ENCODE data around the gene NCKIPSD.
"Not testable (repeated sequence)": the region's sequence is repeated elsewhere in the genome, so short reads cannot be mapped to it uniquely, and the experiment has no call there.

DNA sequence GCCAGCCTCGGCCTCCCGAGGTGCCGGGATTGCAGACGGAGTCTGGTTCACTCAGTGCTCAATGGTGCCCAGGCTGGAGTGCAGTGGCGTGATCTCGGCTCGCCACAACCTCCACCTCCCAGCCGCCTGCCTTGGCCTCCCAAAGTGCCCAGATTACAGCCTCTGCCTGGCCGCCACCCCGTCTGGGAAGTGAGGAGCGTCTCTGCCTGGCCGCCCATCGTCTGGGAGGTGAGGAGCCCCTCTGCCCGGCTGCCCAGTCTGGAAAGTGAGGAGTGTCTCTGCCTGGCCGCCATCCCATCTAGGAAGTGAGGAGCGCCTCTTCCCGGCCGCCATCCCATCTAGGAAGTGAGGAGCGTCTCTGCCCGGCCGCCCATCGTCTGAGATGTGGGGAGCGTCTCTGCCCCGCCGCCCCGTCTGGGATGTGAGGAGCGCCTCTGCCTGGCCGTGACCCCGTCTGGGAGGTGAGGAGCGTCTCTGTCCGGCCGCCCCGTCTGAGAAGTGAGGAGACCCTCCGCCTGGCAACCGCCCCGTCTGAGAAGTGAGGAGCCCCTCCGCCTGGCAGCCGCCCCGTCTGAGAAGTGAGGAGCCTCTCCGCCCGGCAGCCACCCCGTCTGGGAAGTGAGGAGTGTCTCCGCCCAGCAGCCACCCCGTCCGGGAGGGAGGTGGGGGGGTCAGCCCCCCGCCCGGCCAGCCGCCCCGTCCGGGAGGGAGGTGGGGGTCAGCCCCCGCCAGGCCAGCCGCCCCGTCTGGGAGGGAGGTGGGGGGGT is 48.2 kb upstream of the NCKIPSD start:
- TF ChIP-seq, protein P1, sequence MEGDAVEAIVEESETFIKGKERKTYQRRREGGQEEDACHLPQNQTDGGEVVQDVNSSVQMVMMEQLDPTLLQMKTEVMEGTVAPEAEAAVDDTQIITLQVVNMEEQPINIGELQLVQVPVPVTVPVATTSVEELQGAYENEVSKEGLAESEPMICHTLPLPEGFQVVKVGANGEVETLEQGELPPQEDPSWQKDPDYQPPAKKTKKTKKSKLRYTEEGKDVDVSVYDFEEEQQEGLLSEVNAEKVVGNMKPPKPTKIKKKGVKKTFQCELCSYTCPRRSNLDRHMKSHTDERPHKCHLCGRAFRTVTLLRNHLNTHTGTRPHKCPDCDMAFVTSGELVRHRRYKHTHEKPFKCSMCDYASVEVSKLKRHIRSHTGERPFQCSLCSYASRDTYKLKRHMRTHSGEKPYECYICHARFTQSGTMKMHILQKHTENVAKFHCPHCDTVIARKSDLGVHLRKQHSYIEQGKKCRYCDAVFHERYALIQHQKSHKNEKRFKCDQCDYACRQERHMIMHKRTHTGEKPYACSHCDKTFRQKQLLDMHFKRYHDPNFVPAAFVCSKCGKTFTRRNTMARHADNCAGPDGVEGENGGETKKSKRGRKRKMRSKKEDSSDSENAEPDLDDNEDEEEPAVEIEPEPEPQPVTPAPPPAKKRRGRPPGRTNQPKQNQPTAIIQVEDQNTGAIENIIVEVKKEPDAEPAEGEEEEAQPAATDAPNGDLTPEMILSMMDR (IDR thresholded peaks at IDR 0.05; ENCODE audit: insufficient read depth, low read depth, low read length) = not testable (repeated sequence)
- not testable (repeated sequence) for TF ChIP-seq EZH2 (IDR thresholded peaks at IDR 0.05; ENCODE audit: insufficient read depth, low read length)

Measured in astrocyte (in vitro differentiated cells and primary cell).